NCI-H2227 (cell line): ENCODE results near the gene C15orf40.
"Not testable (repeated sequence)": the region's sequence is repeated elsewhere in the genome, so short reads cannot be mapped to it uniquely, and the experiment has no call there.

Experiments used
- DNase-seq: peaks from one replicate; lab custom pipeline; 2025; ENCODE audit not compliant: unreplicated experiment; lab: John Stamatoyannopoulos, UW

C15orf40 gene

GRCh38 chr15:82952158-82953081, 59.0 kb downstream of the C15orf40 start, which contains the start of gene HOMER2:
HOMER2 (minus strand) TSS chr15:82952720; CDS start chr15:82952535, 185 bp downstream.
- DNase-seq: peak; percentile 68

GRCh38 chr15:82951472-82952157, 59.8 kb downstream of the C15orf40 start:
- no peak for DNase-seq

DNA sequence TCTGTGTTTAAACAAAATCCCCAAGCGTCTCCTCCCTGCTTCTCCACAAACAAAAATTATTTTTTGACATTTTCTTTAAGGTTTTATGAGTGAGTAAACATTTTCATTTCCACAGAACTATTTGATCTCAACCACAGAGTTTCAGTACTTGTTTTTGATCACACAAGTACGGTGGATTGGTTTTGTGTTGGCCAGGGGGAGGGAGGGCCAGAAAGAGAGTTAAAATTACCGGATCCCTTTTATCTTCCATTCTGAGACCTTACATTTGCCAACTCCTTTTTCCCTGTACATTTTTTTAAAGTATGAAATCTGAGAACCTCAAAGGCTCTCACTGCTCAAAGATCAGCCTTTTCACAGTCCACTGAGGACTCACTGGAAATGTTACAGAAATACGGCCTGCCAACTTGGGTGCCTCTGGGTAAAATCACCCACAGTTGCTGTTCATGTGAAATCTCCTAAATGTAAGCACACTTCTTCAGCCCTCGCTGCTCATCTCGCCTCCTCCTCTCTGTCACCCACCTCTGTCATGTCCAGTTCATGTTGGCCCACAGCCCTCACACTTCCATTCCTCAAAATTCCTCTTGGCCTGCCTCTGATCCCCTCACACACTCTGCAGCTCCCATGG, 60.6 kb downstream of the C15orf40 start:
- DNase-seq: no peak

GRCh38 chr15:82950295-82950694, 61.1 kb downstream of the C15orf40 start:
- no peak for DNase-seq

DNA sequence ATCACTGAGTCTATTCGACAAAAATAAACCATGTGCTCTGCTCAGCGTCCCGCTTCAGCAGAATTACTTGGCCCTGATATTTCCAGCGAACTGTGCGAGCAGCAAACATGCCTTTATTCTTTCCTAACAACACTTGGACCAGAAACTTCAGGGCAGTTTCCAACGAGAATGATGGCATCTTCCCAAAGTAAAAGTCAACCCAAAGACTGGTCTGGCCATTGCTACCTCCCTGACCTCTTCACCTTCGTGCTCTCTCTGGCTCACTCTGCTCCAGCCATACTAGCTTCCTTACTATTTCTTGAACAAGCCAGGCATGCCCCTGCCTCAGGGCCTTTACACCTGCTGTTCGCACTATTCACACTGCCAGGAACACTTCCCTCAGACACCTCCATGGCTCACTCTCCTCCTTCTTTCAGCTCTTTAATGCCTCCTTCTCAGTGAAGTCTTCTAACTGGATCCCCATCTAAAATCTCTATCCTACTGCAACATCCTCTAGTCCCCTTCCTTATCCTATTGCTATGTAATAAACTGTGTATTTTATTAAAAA, 65.2 kb downstream of the C15orf40 start:
- DNase-seq: no peak

- no peak for DNase-seq
Observed at GRCh38 chr15:82945326-82945725, 66.1 kb downstream of the C15orf40 start.

DNA sequence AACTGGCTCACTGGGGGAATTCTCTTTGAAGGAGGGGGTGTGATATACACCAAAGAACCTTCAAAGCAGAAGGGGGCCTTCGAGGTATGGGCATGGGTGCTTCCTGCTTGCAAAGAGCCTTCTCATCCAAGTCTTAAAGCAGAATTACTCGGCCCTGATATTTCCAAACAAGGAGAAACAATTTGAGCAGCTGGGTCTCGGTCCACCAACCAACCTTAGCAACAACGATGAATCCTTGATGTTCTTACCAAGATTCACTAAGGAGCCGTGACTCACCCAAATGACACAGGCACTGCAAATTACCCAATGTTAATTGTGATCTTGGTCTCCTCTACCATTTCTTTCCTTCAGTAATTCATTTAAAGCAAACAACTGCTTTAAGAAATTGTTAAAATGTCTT, 66.6 kb downstream of the C15orf40 start:
- no peak for DNase-seq

GRCh38 chr15:82944056-82944455, 67.4 kb downstream of the C15orf40 start:
- DNase-seq: no peak

DNA sequence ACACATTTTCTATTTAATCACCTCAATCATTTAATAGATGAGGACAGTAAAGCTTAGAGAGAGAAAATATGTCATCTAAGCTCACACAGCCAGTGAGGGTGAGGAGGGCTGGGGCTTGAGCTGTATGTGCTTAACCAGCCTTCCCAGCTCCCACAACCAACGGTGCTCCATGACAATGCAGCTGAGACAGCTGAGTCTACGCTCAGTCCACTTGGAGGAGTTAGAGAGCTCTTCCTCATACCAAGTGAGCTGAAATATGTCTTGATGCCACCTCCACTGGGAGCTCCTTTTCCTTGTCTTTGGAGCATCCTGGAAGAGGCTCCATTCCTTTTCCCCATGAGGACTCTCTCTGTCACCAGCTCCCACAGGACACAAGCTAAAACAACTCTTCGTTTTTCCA, 68.3 kb downstream of the C15orf40 start:
- DNase-seq: peak; percentile 3

- no peak for DNase-seq
Observed at GRCh38 chr15:82942691-82943090, 68.7 kb downstream of the C15orf40 start.

DNA sequence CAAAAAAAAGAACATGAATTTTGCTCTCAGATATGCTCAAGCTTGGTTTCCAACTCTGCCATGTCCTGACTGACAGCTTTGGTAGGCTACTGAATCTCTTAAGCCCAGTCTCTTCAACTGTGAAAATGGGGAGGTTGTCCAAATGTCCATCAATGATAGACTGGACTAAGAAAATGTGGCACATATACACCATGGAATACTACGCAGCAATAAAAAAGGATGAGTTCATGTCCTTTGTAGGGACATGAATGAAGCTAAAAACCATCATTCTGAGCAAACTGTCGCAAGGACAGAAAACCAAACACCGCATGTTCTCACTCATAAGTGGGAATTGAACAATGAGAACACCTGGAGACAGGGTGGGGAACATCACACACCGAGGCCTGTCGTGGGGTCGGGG, 71.8 kb downstream of the C15orf40 start:
- DNase-seq: not testable (repeated sequence)
